Measurements from ENCODE around the gene MPRIP.

MPRIP gene

DNA sequence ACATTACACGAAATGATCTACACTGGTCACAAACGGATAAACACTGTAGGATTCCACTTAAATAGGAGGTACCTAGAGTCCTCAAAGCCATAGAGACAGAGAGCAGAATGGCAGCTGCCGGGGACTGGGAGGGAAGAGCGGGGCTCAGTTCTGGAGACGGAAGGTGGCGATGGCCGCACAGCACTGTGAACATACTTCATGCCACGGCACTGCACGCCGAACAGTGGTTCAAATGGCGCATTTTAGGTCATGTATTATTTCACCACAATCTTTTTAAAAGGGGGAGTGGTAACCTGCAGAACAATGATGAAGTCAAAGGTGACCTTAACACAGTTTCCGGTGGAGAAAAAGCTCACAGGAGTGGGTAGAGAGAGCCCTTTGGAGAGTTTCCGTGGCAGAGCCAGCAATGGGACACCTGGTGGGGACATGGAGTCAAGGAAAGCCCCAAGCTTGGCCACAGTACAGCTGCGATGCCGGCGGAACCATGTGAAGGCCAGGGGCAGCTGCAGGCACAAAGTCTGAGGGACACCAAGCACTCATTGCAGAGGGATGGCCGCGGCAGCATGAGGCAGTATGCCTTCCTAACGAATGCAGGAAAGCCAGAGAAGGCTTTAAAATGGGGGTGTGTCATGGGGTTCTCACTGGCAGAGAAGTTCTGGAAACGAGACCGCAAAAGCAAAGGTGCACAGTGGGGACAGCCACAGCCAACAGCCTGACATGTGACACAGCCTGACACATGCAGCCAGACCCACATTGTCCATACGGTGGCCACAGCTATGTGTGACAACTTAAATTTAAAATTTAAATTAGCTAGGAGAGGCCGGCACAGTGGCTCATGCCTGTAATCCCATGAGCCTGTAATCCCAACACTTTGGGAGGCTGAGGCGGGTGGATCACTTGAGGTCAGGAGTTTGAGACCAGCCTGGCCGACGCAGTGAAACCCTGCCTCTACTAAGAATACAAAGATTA, 187.4 kb downstream of the MPRIP start:
- H3K4me1 ChIP-seq (ENCODE audit: control insufficient read depth, insufficient read depth, low read length) = no peaks in the 10 kb centered on the region
- peaks cover 38% of the 10 kb centered on the region for H3K36me3 ChIP-seq (ENCODE audit: control insufficient read depth, insufficient read depth, low read length)
- H3K27ac ChIP-seq (ENCODE audit: low read depth, low read length) = no peak overlapping the region
- no peak overlapping the region for H3K9ac ChIP-seq (ENCODE audit: low read length)
- H3K4me3 ChIP-seq (ENCODE audit: low read length) = no peak overlapping the region
- no peaks in the 10 kb centered on the region for H3K27me3 ChIP-seq (ENCODE audit: control insufficient read depth, insufficient read depth, low read length)

DNA sequence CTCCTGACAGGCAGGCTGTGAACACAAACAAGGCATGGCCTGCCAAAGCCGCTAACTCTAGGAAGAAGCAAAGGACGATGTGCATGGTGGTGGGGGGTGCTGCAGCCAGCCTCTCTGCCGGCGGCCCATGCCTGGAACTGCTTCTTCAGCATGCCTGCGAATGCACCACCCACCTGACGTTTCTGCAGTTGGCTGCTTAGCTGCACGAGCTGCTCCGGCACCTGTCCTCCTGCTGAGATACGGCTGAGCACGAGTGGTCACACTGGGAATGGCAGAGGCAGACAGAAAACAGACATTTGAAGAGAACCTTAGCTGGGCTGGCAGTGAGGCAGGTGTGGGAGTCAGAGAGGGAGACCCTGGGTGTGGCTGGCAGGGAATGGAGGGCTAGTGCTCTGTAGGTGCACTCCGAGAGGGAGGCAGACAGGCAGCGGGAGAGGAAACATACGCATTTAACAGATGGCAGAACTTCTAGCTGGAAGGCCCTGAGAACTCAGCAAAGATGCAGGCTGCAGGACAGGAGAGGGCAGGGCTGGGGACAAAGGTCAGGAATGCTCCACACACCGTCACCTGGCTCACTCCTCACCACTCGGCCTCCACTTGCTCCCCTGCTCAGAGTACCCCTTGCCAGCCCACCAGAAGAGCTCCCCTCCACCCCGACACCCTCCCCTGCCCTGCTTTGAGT, 189.5 kb downstream of the MPRIP start:
- no peaks in the 10 kb centered on the region for H3K27me3 ChIP-seq (ENCODE audit: control insufficient read depth, insufficient read depth, low read length)
- peaks cover 25% of the 10 kb centered on the region for H3K36me3 ChIP-seq (ENCODE audit: control insufficient read depth, insufficient read depth, low read length)
- H3K4me3 ChIP-seq (ENCODE audit: low read length) = no peak overlapping the region
- H3K4me1 ChIP-seq (ENCODE audit: control insufficient read depth, insufficient read depth, low read length) = peaks cover 7% of the 10 kb centered on the region
- no peak overlapping the region for H3K27ac ChIP-seq (ENCODE audit: low read depth, low read length)
- no peak overlapping the region for H3K9ac ChIP-seq (ENCODE audit: low read length)

DNA sequence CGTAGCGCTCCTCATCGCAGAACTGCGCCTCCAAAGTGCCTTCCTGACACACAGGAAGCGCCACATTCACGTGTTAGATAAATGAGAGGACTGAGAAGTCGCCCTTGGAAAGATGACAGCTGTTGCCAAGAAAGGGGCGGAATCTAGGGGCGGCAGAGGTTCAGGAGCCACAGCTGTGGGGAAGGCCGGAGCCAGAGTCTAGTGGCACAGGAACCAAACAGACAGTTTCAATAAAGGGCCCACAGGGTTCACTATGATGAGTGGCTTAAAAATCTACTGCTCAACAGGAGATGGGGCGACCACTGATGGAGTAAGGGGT, 190.0 kb downstream of the MPRIP start:
- Histone ChIP-seq H3K36me3 (ENCODE audit: control insufficient read depth, insufficient read depth, low read length) (peaks cover 22% of the 10 kb centered on the region), H3K4me1 (ENCODE audit: control insufficient read depth, insufficient read depth, low read length) (peaks cover 7% of the 10 kb centered on the region), H3K27me3 (ENCODE audit: control insufficient read depth, insufficient read depth, low read length) (no peaks in the 10 kb centered on the region), H3K4me3 (ENCODE audit: low read length) (no peak overlapping the region), H3K9ac (ENCODE audit: low read length) (no peak overlapping the region), H3K27ac (ENCODE audit: low read depth, low read length) (no peak overlapping the region)

DNA sequence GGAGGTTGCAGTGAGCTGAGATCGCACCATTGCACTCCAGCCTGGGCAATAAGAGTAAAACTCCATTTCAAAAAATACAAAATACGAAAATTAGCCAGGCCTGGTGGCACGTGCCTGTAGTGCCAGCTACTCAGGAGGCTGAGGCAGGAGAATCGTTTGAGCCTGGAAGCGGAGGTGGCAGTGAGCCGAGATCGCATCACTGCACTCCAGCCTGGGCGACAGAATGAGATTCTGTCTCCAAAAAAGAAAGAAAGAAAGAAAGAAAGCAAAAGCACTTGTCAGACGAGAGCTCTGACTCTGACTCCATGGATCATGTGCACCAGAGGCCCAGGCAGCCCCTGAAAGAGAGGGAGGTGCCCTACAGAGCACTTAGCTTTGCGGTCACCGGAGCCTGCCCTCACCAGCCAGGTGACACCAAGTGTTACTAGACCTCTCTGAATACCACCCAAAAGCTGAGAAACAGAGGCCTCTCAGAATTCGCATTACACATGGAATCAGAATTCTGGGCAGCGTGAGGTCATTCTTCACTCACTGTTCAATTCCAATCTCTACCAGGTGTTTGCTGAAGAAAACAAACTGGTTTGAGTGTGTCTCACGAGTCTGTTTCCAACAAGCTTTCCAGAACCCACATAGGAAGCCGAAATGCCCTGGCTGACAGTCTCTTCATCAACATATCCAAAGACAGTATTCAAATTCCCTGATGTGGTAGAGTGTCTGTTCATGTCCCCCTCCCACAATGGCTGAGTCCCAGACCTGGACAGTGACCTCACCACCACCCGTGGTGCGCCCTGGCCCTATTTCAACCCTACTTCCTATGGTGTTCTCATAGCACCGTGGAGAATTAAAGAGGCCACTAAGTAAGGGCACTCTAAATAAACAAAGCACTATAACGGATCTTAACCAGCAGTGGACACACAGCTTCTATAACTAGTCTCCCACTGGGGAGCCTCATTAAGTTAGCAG, 193.2 kb downstream of the MPRIP start:
- Histone ChIP-seq H3K4me3 (ENCODE audit: low read length) (peak overlapping the region; percentile 92), H3K27me3 (ENCODE audit: control insufficient read depth, insufficient read depth, low read length) (no peaks in the 10 kb centered on the region), H3K9ac (ENCODE audit: low read length) (no peak overlapping the region), H3K36me3 (ENCODE audit: control insufficient read depth, insufficient read depth, low read length) (no peaks in the 10 kb centered on the region), H3K4me1 (ENCODE audit: control insufficient read depth, insufficient read depth, low read length) (peaks cover 7% of the 10 kb centered on the region), H3K27ac (ENCODE audit: low read depth, low read length) (no peak overlapping the region)

DNA sequence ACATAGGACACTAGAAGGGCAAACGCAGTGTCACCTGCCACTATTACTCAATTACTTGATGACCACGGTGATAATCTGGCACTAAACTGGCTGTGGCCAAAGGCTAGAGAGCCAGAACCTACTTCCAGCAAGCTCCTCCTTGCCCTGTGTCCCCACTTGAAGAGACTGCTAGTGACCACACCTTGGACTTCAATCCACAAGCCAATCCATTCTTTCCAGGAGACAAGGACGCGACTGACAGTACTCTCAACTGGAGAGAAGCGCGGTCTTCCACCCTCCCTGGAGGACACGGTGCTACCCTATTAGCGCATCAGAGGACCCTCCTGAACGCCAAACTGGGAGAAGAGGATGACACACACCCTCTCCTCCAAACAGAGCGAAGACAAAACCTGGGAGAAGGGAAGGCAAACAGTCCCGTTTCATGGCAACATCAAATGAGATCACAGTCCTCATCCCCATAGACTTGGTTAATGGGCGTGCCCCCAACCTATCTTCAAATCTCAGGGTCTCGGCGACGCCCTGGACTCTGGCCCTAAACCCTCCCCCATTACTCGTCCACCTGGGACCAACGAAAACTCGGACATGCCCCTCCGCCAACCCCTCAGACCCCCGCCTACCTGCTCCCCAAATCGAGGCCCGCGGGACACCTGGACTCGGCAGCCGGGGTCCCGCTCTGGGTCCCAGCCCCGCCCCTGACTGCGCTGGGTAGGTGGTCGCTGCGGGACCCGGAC, 194.2 kb downstream of the MPRIP start:
- H3K4me3 ChIP-seq (ENCODE audit: low read length) = peak overlapping the region; percentile 92
- peaks cover 7% of the 10 kb centered on the region for H3K4me1 ChIP-seq (ENCODE audit: control insufficient read depth, insufficient read depth, low read length)
- peak overlapping the region; percentile 84 for H3K9ac ChIP-seq (ENCODE audit: low read length)
- H3K27me3 ChIP-seq (ENCODE audit: control insufficient read depth, insufficient read depth, low read length) = no peaks in the 10 kb centered on the region
- H3K36me3 ChIP-seq (ENCODE audit: control insufficient read depth, insufficient read depth, low read length) = no peaks in the 10 kb centered on the region
- peak overlapping the region; percentile 97 for H3K27ac ChIP-seq (ENCODE audit: low read depth, low read length)

DNA sequence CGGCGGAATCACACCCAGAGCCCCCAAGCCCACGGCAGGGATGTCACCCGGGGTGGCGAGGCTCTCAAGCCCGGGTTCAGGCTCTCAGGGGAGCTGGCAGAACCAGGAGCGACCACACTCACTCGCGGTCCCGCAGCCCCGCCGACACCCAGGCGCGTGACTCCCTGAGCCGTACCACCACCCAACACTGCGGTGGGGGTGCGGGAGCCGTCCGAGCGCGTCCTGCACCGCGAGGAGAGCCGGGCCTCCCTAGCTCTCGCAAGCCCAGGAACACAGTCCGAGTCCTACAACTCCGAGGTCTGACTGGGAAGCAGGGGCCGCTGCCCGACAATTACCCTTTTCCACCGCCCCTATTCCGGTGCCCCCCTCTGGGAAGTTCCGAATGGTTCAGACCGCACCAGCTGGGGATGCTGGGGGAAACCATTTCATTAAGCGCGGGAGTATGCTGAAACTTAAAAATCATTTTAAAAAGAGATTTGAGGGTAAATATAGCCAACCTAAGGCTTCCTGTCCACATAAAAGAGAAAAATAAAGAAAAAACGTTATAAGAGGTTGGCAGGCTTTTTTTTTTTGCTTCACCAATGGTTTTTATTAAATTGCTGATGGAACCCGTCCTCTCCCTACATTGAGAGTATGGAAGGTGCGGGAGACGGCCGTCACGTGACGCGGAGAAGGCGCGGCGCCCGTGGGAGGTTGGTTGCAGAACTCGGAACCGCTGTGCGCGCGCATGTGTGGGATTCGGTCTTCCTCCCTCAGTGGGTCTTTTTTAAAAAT, 195.0 kb downstream of the MPRIP start, which contains the start of gene FLCN:
Gene FLCN (minus strand): TSS at position 143 of the 774 bp plus-strand sequence. CDS start 9,031 bp downstream, outside the sequence.
- Histone ChIP-seq H3K36me3 (ENCODE audit: control insufficient read depth, insufficient read depth, low read length) (no peaks in the 10 kb centered on the region), H3K9ac (ENCODE audit: low read length) (peak within 1 kb of the TSS; percentile 84), H3K27me3 (ENCODE audit: control insufficient read depth, insufficient read depth, low read length) (no peaks in the 10 kb centered on the region), H3K4me1 (ENCODE audit: control insufficient read depth, insufficient read depth, low read length) (peaks cover 7% of the 10 kb centered on the region), H3K4me3 (ENCODE audit: low read length) (peak within 1 kb of the TSS; percentile 92), H3K27ac (ENCODE audit: low read depth, low read length) (peak within 1 kb of the TSS; percentile 97)

DNA sequence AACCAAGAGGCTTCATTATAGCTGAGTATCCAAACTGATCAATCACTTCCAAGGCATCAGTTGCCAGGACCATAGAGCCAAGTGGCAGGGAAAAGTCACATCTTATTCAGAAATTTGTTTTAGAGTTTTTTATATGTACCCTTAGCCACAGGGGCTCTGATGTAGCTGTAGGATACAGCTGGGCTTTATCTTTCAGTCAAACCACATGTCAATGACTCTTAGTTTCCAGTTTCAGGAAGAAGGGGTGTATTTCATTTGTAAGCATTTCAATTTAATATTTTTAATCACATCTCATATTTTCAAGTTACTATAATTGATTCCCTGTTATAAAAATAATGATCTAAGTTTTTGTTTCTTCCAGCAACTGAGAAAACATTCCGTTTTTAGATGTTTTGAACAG, 197.6 kb downstream of the MPRIP start:
- H3K4me1 ChIP-seq (ENCODE audit: control insufficient read depth, insufficient read depth, low read length) = peaks cover 7% of the 10 kb centered on the region
- H3K4me3 ChIP-seq (ENCODE audit: low read length) = no peak overlapping the region
- no peaks in the 10 kb centered on the region for H3K36me3 ChIP-seq (ENCODE audit: control insufficient read depth, insufficient read depth, low read length)
- H3K27ac ChIP-seq (ENCODE audit: low read depth, low read length) = no peak overlapping the region
- no peak overlapping the region for H3K9ac ChIP-seq (ENCODE audit: low read length)
- H3K27me3 ChIP-seq (ENCODE audit: control insufficient read depth, insufficient read depth, low read length) = no peaks in the 10 kb centered on the region

DNA sequence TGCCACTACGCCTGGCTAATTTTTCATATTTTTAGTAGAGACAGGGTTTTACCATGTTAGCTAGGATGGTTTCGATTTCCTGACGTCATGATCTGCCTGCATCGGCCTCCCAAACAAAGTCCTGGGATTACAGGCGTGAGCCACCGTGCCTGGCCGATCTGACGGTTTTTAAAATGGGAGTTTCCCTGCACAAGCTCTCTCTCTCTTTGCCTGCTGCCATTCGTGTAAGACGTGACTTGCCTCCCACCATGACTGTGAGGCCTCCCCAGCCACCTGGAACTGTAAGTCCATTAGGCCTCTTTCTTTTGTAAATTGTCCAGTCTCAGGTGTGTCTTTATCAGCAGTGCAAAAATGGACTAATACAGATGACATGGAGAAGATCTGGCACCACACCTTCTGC, 199.4 kb downstream of the MPRIP start:
- Histone ChIP-seq H3K4me1 (ENCODE audit: control insufficient read depth, insufficient read depth, low read length) (no peaks in the 10 kb centered on the region), H3K27me3 (ENCODE audit: control insufficient read depth, insufficient read depth, low read length) (no peaks in the 10 kb centered on the region)

DNA sequence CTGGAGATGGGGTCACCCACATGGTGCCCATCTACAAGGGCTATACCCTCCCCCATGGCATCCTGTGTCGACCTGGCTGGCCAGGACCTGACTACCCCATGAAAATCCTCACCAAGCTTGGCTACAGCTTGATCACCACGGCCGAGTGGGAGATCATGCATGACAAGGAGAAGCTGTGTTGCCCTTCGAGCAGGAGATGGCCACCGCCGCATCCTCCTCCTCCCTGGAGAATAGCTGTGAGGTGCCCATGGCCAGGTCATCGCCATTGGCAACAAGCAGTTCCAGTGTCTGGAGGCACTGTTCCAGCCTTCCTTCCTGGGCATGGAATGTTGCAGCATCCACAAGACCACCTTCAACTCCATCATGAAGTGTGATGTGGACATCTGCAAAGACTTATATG, 200.0 kb downstream of the MPRIP start:
- Histone ChIP-seq H3K27me3 (ENCODE audit: control insufficient read depth, insufficient read depth, low read length) (no peaks in the 10 kb centered on the region), H3K36me3 (ENCODE audit: control insufficient read depth, insufficient read depth, low read length) (no peaks in the 10 kb centered on the region), H3K27ac (ENCODE audit: low read depth, low read length) (no peak overlapping the region), H3K4me3 (ENCODE audit: low read length) (no peak overlapping the region), H3K4me1 (ENCODE audit: control insufficient read depth, insufficient read depth, low read length) (no peaks in the 10 kb centered on the region), H3K9ac (ENCODE audit: low read length) (no peak overlapping the region)

More for the DNA sequence above, 199.4 kb downstream of the MPRIP start:
- Histone ChIP-seq H3K4me3 (ENCODE audit: low read length) (no peak overlapping the region), H3K27ac (ENCODE audit: low read depth, low read length) (no peak overlapping the region), H3K9ac (ENCODE audit: low read length) (no peak overlapping the region), H3K36me3 (ENCODE audit: control insufficient read depth, insufficient read depth, low read length) (no peaks in the 10 kb centered on the region)

All from rectal smooth muscle tissue (tissue), 1 donor.